ENCODE results near the gene FKRP.

Gene FKRP

DNA sequence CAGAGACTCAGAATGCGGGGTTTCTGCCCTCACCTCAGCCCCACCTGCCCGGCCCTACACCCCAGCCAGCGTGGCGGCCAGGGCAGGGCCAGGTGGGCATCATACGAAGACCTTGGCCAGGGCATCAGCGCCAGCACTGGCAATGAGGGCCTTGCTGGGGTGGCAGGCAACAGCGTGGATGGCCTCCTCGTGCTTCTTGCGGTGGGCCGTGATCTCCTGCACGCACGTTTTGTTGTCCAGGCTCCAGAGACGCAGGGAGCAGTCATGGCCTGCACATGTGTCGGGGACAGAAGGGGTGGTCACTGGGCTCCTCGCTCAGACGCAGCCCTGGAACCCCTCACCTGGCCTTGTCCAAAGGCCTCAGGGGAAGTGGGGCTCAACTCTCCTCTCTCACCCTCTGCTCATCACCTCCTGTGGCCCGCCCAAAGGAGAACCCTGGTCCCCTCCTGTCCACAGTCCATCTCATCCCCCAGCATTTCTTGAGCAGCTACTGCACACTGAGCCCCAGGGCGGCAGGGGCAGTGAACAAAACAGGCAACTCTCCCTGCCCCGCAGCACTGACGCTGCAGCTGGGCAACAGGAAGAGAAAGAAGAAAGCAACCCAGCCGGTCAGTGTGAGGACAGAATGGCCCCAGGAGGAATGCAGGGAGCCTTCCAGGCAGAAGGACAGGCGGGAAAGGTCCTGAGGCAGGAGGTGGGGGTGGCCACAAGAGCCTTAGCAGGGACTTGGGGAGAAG is 25.2 kb upstream of the FKRP start:
- peaks cover 60 to 79% of the 10 kb centered on the region in 2 donors for H3K36me3 ChIP-seq (replicated peaks in 1 of 2; ENCODE audit: control insufficient read depth in 2 of 2, insufficient read depth in 2 of 2, low read length in 2 of 2)
- WGBS, 2 donors (ENCODE audit: extremely low coverage in 2 of 2, insufficient read length in 2 of 2, insufficient replicate concordance in 1 of 2): no CpG with 5 or more reads among the region's 22 CpGs

DNA sequence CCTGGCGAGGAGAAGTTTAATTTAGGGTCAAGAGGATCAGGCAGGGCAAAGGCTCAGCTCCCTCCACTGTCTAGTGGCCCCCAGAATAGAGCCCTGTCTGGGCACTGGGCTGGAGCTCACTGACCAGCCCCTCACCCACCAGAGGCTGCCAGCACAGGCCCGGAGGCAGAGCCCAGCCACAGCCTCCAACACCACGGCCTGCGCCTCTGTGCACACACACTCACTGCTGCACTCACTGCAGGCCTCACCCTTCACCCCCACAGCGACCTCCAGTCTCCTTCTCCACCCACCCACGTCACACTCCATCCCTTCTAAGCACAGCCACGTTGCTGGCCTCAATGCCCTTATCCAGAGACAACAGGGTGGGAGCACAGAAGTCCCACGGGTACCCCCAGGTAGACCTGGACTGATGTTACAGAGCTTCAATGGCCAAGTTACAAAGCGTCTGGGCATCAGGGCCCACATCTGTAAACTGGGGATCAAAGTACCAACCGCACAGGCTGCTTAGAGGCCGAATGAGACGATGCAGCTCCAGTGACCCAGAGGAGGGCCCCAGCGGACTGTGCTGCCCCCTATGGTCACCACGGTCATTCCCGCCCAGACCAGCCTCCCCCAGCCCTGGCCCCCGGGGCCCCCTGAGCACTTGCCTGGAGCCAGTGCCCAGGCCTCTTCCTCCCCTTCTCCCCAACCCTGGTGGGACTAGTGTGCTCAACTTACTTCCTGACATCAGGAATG is 24.4 kb upstream of the FKRP start:
- no peak overlapping the region for H2BK5ac ChIP-seq (ENCODE audit: low read length)
- no peak overlapping the region for H2BK15ac ChIP-seq (ENCODE audit: low read length)
- H3K79me1 ChIP-seq (ENCODE audit: low read depth, low read length): peaks cover 2% of the 10 kb centered on the region
- H3K23ac ChIP-seq (ENCODE audit: low read depth, low read length, poor library complexity): no peak overlapping the region
- H3K4me3 ChIP-seq (ENCODE audit: low read length in 2 of 2): peak overlapping the region in 1 of 2 donors; percentile 33
- H3K4me2 ChIP-seq (ENCODE audit: insufficient read depth, low read length, poor library complexity, severe bottlenecking): no peak overlapping the region
- no peak overlapping the region for H3K14ac ChIP-seq (ENCODE audit: low read length)
- H3K9me3 ChIP-seq (replicated peaks in 1 of 2; ENCODE audit: control insufficient read depth in 2 of 2, insufficient read depth in 1 of 2, low read depth in 1 of 2, low read length in 2 of 2): no peaks in the 10 kb centered on the region
- no peaks in the 10 kb centered on the region for H3K27me3 ChIP-seq (ENCODE audit: control insufficient read depth in 3 of 3, insufficient read depth in 3 of 3, low read depth in 1 of 3, low read length in 3 of 3)
- DNase-seq (ENCODE audit: low spot score): no peak
- H3K18ac ChIP-seq (ENCODE audit: low read length): no peak overlapping the region
- no peak overlapping the region for H2BK12ac ChIP-seq (ENCODE audit: low read length)
- no peak overlapping the region for H3K27ac ChIP-seq (replicated peaks; ENCODE audit: low read length)
- no peak overlapping the region for H2AFZ ChIP-seq (ENCODE audit: low read length)
- H3K9ac ChIP-seq (ENCODE audit: low read depth, low read length, poor library complexity): no peak overlapping the region
- no peak overlapping the region for H3K4ac ChIP-seq (ENCODE audit: low read length)
- peaks cover 68 to 87% of the 10 kb centered on the region in 2 donors for H3K36me3 ChIP-seq (replicated peaks in 1 of 2; ENCODE audit: control insufficient read depth in 2 of 2, insufficient read depth in 2 of 2, low read length in 2 of 2)
- H3K4me1 ChIP-seq (ENCODE audit: control insufficient read depth in 2 of 2, insufficient read depth in 1 of 2, low read depth in 1 of 2, low read length in 2 of 2): peaks cover 0 to 3% of the 10 kb centered on the region in 2 donors
- H2AK5ac ChIP-seq (ENCODE audit: low read depth, low read length): no peak overlapping the region
- H4K91ac ChIP-seq (ENCODE audit: low read depth, low read length, poor library complexity): no peak overlapping the region
- H4K8ac ChIP-seq (ENCODE audit: low read depth, low read length): no peak overlapping the region
- H2BK120ac ChIP-seq (ENCODE audit: low read depth, low read length): no peak overlapping the region
- no CpG with 5 or more reads among the region's 16 CpGs for WGBS, 2 donors (ENCODE audit: extremely low coverage in 2 of 2, insufficient read length in 2 of 2, insufficient replicate concordance in 1 of 2)

More for the DNA sequence above, 25.2 kb upstream of the FKRP start:
- peak overlapping the region; percentile 47 for H2BK120ac ChIP-seq (ENCODE audit: low read depth, low read length)
- peak overlapping the region in 1 of 2 donors; percentile 9 for H3K4me3 ChIP-seq (ENCODE audit: low read length in 2 of 2)
- H4K91ac ChIP-seq (ENCODE audit: low read depth, low read length, poor library complexity): no peak overlapping the region
- H3K4ac ChIP-seq (ENCODE audit: low read length): no peak overlapping the region
- H2BK12ac ChIP-seq (ENCODE audit: low read length): peak overlapping the region; percentile 22
- H3K4me2 ChIP-seq (ENCODE audit: insufficient read depth, low read length, poor library complexity, severe bottlenecking): no peak overlapping the region
- H3K9me3 ChIP-seq (replicated peaks in 1 of 2; ENCODE audit: control insufficient read depth in 2 of 2, insufficient read depth in 1 of 2, low read depth in 1 of 2, low read length in 2 of 2): no peaks in the 10 kb centered on the region
- H2BK5ac ChIP-seq (ENCODE audit: low read length): no peak overlapping the region
- H3K4me1 ChIP-seq (ENCODE audit: control insufficient read depth in 2 of 2, insufficient read depth in 1 of 2, low read depth in 1 of 2, low read length in 2 of 2): peaks cover 0 to 7% of the 10 kb centered on the region in 2 donors
- DNase-seq (ENCODE audit: low spot score): no peak
- peaks cover 7% of the 10 kb centered on the region for H3K79me1 ChIP-seq (ENCODE audit: low read depth, low read length)
- no peak overlapping the region for H3K14ac ChIP-seq (ENCODE audit: low read length)
- peak overlapping the region; percentile 72 for H4K8ac ChIP-seq (ENCODE audit: low read depth, low read length)
- H2AK5ac ChIP-seq (ENCODE audit: low read depth, low read length): no peak overlapping the region
- peak overlapping the region; percentile 60 for H3K9ac ChIP-seq (ENCODE audit: low read depth, low read length, poor library complexity)
- no peak overlapping the region for H3K23ac ChIP-seq (ENCODE audit: low read depth, low read length, poor library complexity)
- H2BK15ac ChIP-seq (ENCODE audit: low read length): no peak overlapping the region
- no peak overlapping the region for H3K27ac ChIP-seq (replicated peaks; ENCODE audit: low read length)
- no peak overlapping the region for H2AFZ ChIP-seq (ENCODE audit: low read length)
- H3K18ac ChIP-seq (ENCODE audit: low read length): no peak overlapping the region
- no peaks in the 10 kb centered on the region for H3K27me3 ChIP-seq (ENCODE audit: control insufficient read depth in 3 of 3, insufficient read depth in 3 of 3, low read depth in 1 of 3, low read length in 3 of 3)

DNA sequence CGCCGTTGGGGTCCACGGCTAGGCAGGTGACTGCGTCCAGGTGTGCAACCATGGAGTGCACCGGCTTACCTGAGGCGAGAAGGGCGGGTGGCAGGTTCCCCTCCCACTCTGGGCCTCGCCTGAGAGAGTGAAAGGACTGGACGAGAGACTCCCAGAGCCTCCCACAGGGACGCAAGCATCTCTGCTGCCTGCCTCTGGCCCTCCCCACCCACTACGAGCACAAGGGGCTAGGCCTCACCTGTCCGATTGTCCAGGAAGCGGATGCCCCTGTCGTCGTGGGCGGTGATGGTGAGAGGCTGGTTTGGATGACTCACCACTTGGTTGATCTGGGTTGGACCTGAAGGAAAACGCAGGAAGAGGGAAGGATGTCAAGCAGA is 23.9 kb upstream of the FKRP start:
- no peak overlapping the region for H3K14ac ChIP-seq (ENCODE audit: low read length)
- no peak overlapping the region for H3K18ac ChIP-seq (ENCODE audit: low read length)
- H3K4me3 ChIP-seq (ENCODE audit: low read length in 2 of 2): no peak overlapping the region
- H2BK5ac ChIP-seq (ENCODE audit: low read length): no peak overlapping the region
- H2AK5ac ChIP-seq (ENCODE audit: low read depth, low read length): no peak overlapping the region
- H3K9me3 ChIP-seq (replicated peaks in 1 of 2; ENCODE audit: control insufficient read depth in 2 of 2, insufficient read depth in 1 of 2, low read depth in 1 of 2, low read length in 2 of 2): no peaks in the 10 kb centered on the region
- H3K36me3 ChIP-seq (replicated peaks in 1 of 2; ENCODE audit: control insufficient read depth in 2 of 2, insufficient read depth in 2 of 2, low read length in 2 of 2): peaks cover 72 to 92% of the 10 kb centered on the region in 2 donors
- WGBS, 2 donors (ENCODE audit: extremely low coverage in 2 of 2, insufficient read length in 2 of 2, insufficient replicate concordance in 1 of 2): no CpG with 5 or more reads among the region's 17 CpGs
- no peaks in the 10 kb centered on the region for H3K27me3 ChIP-seq (ENCODE audit: control insufficient read depth in 3 of 3, insufficient read depth in 3 of 3, low read depth in 1 of 3, low read length in 3 of 3)
- H3K9ac ChIP-seq (ENCODE audit: low read depth, low read length, poor library complexity): no peak overlapping the region
- no peak overlapping the region for H3K23ac ChIP-seq (ENCODE audit: low read depth, low read length, poor library complexity)
- H4K91ac ChIP-seq (ENCODE audit: low read depth, low read length, poor library complexity): no peak overlapping the region
- no peak overlapping the region for H3K27ac ChIP-seq (replicated peaks; ENCODE audit: low read length)
- H3K4ac ChIP-seq (ENCODE audit: low read length): no peak overlapping the region
- H2BK12ac ChIP-seq (ENCODE audit: low read length): no peak overlapping the region
- no peak overlapping the region for H3K4me2 ChIP-seq (ENCODE audit: insufficient read depth, low read length, poor library complexity, severe bottlenecking)
- H2BK15ac ChIP-seq (ENCODE audit: low read length): no peak overlapping the region
- no peak overlapping the region for H2AFZ ChIP-seq (ENCODE audit: low read length)
- H3K79me1 ChIP-seq (ENCODE audit: low read depth, low read length): peaks cover 2% of the 10 kb centered on the region
- H4K8ac ChIP-seq (ENCODE audit: low read depth, low read length): no peak overlapping the region
- H3K4me1 ChIP-seq (ENCODE audit: control insufficient read depth in 2 of 2, insufficient read depth in 1 of 2, low read depth in 1 of 2, low read length in 2 of 2): peaks cover 0 to 3% of the 10 kb centered on the region in 2 donors
- no peak for DNase-seq (ENCODE audit: low spot score)
- H2BK120ac ChIP-seq (ENCODE audit: low read depth, low read length): no peak overlapping the region

DNA sequence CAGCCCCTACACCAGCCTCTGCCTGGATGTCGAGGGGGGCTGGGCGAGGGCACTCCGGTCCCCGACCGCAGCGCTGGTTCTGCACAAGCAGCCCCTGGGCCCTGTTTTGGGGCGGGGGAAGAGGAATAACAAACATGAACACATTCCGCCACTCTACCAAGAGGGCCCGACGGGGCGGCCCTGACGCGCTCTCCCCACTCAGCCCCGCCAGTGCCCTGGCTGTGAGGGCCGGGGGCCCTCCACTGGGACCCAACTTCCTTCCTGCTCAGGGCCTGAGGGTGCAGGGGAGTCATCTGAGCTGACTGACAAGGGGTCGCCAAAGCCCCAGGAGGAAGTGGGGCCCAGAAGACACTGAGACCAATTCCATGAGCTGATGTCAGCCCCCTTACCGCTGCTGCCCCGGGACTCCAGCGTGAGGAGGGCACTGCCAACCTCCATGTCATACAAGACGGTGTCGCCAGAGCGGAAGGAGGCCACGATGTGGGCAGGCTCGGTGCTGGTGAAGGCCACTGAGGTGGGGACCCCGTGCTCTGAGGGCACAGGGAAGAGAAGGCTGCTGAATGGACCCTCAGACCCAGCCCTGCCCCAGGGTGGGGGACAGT is 23.3 kb upstream of the FKRP start:
- Histone ChIP-seq H2BK120ac (ENCODE audit: low read depth, low read length) (no peak overlapping the region), H4K91ac (ENCODE audit: low read depth, low read length, poor library complexity) (no peak overlapping the region), H3K4me2 (ENCODE audit: insufficient read depth, low read length, poor library complexity, severe bottlenecking) (no peak overlapping the region), H3K23ac (ENCODE audit: low read depth, low read length, poor library complexity) (peak overlapping the region; percentile 73), H2BK12ac (ENCODE audit: low read length) (no peak overlapping the region), H3K79me1 (ENCODE audit: low read depth, low read length) (peaks cover 2% of the 10 kb centered on the region), H3K4me1 (ENCODE audit: control insufficient read depth in 2 of 2, insufficient read depth in 1 of 2, low read depth in 1 of 2, low read length in 2 of 2) (no peaks in the 10 kb centered on the region), H3K4me3 (ENCODE audit: low read length in 2 of 2) (no peak overlapping the region), H2AK5ac (ENCODE audit: low read depth, low read length) (no peak overlapping the region), H3K9ac (ENCODE audit: low read depth, low read length, poor library complexity) (peak overlapping the region; percentile 81), H2AFZ (ENCODE audit: low read length) (no peak overlapping the region), H3K4ac (ENCODE audit: low read length) (no peak overlapping the region), H3K18ac (ENCODE audit: low read length) (no peak overlapping the region), H3K14ac (ENCODE audit: low read length) (no peak overlapping the region), H3K9me3 (replicated peaks in 1 of 2; ENCODE audit: control insufficient read depth in 2 of 2, insufficient read depth in 1 of 2, low read depth in 1 of 2, low read length in 2 of 2) (no peaks in the 10 kb centered on the region), H3K27ac (replicated peaks; ENCODE audit: low read length) (no peak overlapping the region), H2BK15ac (ENCODE audit: low read length) (no peak overlapping the region), H4K8ac (ENCODE audit: low read depth, low read length) (no peak overlapping the region), H2BK5ac (ENCODE audit: low read length) (peak overlapping the region; percentile 24), H3K27me3 (ENCODE audit: control insufficient read depth in 3 of 3, insufficient read depth in 3 of 3, low read depth in 1 of 3, low read length in 3 of 3) (no peaks in the 10 kb centered on the region), H3K36me3 (replicated peaks in 1 of 2; ENCODE audit: control insufficient read depth in 2 of 2, insufficient read depth in 2 of 2, low read length in 2 of 2) (peaks cover 77 to 98% of the 10 kb centered on the region in 2 donors)
- no CpG with 5 or more reads among the region's 25 CpGs for WGBS, 2 donors (ENCODE audit: extremely low coverage in 2 of 2, insufficient read length in 2 of 2, insufficient replicate concordance in 1 of 2)
- DNase-seq (ENCODE audit: low spot score): no peak
